ENCODE measurements around the gene THAP7.
A peak's percentile ranks its signal among the peaks of the same experiment; 100 is the strongest.
"Not testable (repeated sequence)": the region's sequence is repeated elsewhere in the genome, so short reads cannot be mapped to it uniquely, and the experiment has no call there.

Gene THAP7

GRCh38 chr22:21012446-21013407 is 10.8 kb upstream of the THAP7 start:
- no peak for TF ChIP-seq ZNF274 (IDR thresholded peaks at IDR 0.05; ENCODE audit: low read depth, low read length)
- H3K4me3 ChIP-seq (ENCODE audit: low read length): no peak overlapping the region

- no peak for TF ChIP-seq ZNF274 (IDR thresholded peaks at IDR 0.05; ENCODE audit: low read depth, low read length)
- H3K4me3 ChIP-seq (ENCODE audit: low read length): no peak overlapping the region
Observed at GRCh38 chr22:21010426-21011113, 8.7 kb upstream of the THAP7 start.

DNA sequence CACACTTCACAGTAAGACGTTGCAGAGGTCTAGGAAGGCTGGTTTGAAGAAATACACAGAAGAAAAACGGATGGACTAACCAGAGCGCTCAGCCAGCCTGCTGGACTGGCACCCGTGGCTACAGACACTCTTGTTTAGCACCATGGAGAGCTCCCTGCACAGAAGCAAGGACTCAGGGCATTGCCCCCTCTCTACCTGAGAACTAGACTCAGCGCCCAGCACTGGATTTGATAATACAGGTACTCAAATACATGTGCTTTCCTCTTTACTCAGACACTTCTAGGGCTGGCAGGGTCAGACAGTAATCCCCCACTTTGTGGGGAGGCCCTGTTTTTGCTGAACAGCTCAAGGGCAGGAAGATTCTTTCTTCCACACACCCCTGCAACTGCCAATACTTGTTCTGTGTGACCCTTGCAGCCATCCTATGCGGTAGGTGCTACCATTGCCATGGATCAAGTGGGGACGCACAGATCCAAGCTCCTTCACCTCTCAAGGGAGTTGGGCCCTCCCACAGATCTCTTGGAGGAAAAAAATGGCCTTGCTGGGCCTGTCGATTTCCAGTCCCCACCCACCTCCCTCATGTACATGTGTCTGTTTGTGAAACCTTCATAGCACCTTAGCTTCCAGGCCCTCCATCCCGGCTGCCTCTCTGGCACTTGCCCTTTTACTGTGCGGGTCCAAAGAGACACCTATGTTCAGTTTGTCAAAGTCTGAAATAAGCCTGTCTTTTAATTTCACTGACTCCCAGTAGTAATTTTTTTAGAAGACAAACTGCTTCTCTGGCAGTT is 7.9 kb upstream of the THAP7 start:
- H3K4me3 ChIP-seq (ENCODE audit: low read length): no peak overlapping the region
- no peak for TF ChIP-seq ZNF274 (IDR thresholded peaks at IDR 0.05; ENCODE audit: low read depth, low read length)

- H3K4me3 ChIP-seq (ENCODE audit: low read length): not testable (repeated sequence)
Observed at GRCh38 chr22:21009208-21009607, 7.3 kb upstream of the THAP7 start.

DNA sequence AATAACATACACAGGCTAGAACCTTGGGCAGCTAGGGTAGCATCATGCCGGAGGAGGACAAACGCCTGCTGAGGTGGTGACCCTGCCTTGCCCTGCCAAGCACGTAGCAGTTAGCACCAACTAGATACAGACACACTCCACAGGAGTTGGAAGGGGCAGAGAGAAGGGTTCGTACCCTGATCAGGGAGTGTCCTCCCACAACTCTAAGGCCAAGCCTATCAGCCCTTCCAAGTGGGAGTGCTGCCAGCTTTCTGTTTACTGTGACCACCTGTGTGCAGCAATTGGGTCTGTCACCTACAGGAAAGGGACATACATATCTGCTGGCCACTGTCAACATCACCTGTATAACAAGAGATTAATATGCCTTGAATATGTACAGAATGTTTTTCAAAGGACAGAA is 1.9 kb upstream of the THAP7 start:
- H3K4me3 ChIP-seq (ENCODE audit: low read length): no peak overlapping the region

DNA sequence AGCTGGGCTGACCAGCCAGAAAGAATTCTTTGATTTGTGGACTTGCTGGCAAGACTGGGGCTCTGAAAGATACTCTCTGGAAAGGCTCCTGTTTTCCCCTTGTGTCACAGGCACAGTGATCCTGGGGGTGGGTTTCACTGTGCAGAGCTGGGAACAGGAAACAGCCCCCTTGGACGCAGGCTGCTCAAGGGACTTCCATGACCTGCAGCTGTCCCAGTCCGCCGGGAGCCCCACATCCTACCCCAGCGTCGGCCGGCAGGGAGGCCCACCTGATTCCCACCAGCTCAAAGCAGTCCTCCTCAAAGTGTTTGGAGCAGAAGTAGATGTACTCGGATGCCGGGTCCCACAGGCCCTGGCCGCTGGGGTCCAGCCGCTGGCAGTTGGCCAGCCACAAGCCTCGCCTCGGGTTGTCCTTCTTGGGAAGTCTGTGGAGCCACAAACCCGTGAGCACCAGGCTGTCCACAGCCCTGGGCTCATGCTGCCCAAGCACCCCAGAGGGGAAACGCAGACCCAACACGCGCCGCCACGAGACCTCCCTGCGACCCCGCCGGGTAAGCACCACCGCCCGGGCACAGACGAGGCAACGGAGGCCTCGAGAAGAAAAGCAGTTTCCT is 824 bp downstream of the THAP7 start:
- peak overlapping the region; percentile 89 for H3K4me3 ChIP-seq (ENCODE audit: low read length)
- no peak for TF ChIP-seq ZNF274 (IDR thresholded peaks at IDR 0.05; ENCODE audit: low read depth, low read length)

More for the DNA sequence above, 1.9 kb upstream of the THAP7 start:
- TF ChIP-seq ZNF274 (IDR thresholded peaks at IDR 0.05; ENCODE audit: low read depth, low read length): no peak

- peak overlapping the region; percentile 89 for H3K4me3 ChIP-seq (ENCODE audit: low read length)
- no peak for TF ChIP-seq ZNF274 (IDR thresholded peaks at IDR 0.05; ENCODE audit: low read depth, low read length)
Observed at GRCh38 chr22:21000207-21000986, 1.5 kb downstream of the THAP7 start.

DNA sequence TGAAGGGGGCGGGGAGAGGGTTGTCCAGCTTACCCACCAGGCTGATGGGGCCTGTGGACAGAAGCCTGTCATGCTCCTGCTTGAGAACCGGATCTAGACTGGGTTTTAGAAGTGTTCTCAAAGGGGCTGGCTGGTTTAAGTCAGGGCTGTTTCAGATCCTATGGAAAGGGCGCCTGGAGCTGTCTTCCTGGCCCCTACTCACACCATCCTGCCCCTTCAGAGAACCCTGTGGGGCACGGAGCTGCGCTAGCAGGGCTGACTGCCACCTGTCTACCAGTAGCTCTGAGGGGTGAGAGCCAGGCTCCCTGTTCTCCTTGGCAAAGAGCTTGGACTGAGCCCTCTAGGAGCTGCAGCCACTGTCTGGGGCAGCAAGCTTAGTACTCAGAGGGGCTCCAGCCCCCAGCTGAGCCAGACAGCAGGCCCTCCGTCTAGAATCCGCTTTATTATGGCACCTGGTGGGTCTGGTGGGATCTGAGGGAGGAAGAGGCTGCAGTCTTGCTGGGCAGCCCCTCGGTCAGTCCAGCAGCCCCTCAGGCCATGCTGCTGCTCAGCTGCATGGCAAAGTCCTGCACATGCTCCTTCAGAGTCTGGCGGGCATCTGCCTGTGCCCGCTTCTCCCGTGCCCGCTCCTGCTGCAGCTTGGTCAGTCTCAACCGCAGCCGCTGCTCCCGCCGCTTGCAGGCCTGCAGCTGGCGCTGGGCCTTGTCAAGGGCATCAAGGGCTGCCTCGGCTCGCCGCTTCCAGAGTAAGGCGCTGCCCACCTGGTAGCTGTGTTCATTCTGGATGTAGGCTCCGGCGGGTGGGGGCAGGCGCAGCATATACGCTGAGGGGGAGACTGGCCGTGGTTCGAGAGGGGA is 2.3 kb downstream of the THAP7 start:
- H3K4me3 ChIP-seq (ENCODE audit: low read length): no peak overlapping the region
- TF ChIP-seq ZNF274 (IDR thresholded peaks at IDR 0.05; ENCODE audit: low read depth, low read length): no peak

DNA sequence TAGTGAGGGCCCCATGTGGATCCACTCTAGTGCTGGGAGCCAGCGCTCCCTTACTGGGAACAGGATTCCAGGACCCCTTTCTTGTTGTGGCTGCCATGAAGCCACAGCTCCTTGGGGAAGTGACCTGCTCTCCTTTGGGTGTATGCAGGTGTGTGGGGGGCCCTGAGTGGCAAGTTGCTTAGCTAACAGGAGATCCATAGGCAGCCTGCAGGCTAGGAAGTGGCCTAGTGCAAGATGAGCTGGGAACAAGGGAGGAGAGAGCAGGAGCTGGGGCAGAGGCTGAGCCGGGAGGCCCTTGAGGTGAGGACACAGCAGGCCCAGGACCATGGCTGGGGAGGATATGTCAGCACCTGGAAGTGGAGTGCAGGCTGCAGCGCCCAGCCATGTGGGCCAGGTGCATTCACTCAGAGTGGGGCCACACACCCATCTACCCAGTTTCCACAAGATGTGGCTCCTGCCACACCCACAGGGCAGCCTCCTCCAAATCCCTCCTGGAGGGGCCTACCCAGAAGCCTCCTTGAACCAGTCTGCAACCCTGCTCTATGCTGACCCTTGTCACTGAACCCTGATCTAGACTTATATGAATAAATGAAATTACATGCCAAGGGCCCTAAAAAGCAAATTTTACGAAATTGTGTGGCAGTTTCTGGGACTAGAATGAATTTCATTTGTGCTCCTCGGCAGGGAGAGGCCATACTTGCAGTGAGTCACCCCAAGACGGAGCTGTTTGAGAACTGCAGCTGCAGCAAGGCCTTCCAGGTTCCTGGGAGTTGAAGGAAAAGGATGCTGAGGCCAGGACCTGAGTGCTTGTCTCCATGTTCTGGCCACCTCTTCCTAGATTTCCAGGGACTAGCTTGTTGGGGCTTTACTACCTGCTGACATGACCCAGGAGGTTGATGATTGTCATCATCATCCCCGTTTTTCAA is 3.2 kb downstream of the THAP7 start:
- TF ChIP-seq ZNF274 (IDR thresholded peaks at IDR 0.05; ENCODE audit: low read depth, low read length): no peak
- H3K4me3 ChIP-seq (ENCODE audit: low read length): no peak overlapping the region

DNA sequence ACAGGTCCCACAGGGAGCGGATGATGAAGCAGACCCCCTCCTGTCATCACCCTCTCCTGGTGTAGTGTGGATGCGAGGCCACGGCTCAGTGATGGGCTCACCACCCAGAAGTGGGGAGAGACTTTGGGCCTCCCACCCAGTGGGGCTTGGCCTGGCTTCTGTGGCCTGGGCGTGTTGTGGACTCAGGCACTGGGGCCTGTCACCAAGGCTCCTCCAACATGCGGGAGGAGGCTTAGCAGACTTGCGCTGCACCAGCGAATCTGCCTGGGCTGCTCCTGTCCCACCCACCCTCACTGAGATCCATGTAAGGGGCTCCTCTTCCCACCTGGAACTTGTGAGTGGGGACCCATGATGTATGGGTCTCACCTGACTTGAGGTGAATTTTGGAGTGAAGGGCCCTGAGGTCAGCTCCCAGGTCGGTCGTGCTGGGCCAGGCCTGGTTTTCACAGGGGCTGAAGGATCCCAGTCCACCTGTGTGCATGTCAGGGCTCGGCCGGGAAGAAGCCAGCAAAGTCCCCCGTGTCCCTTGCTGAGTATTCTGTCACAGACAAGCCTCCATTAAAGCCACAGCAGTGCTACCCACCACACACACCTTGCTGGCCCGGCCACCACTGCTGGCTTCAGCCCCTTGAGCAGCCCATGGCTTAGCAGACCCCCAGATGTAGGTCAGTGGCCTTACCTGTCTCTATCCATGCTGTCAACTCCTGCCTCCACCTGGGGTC is 4.2 kb downstream of the THAP7 start:
- no peak overlapping the region for H3K4me3 ChIP-seq (ENCODE audit: low read length)
- no peak for TF ChIP-seq ZNF274 (IDR thresholded peaks at IDR 0.05; ENCODE audit: low read depth, low read length)
